Stimulated activated CD4-positive, alpha-beta T cell treated with anti-CD3 and anti-CD28 coated beads, Interleukin-2, amount 100 ng/mL, for 4 hours (primary cell): ENCODE data around the gene MTA1.

Source experiments
- DNase-seq: peaks from one replicate; pipeline ENCODE4 v3.0.0-alpha.2; 2020; ENCODE audit warnings: low read depth

MTA1 gene

GRCh38 chr14:105410642-105411016 is 9.0 kb upstream of the MTA1 start:
- DNase-seq, result no peak

GRCh38 chr14:105411017-105411941 is 8.3 kb upstream of the MTA1 start:
- DNase-seq, result no peak

- no peak for DNase-seq
These were observed 7.4 kb upstream of the MTA1 start for GRCh38 chr14:105411985-105412770.

- no peak for DNase-seq
These were observed 6.7 kb upstream of the MTA1 start for GRCh38 chr14:105412771-105413543.

- DNase-seq, result no peak
These were observed 6.1 kb upstream of the MTA1 start for GRCh38 chr14:105413544-105413886.

DNA sequence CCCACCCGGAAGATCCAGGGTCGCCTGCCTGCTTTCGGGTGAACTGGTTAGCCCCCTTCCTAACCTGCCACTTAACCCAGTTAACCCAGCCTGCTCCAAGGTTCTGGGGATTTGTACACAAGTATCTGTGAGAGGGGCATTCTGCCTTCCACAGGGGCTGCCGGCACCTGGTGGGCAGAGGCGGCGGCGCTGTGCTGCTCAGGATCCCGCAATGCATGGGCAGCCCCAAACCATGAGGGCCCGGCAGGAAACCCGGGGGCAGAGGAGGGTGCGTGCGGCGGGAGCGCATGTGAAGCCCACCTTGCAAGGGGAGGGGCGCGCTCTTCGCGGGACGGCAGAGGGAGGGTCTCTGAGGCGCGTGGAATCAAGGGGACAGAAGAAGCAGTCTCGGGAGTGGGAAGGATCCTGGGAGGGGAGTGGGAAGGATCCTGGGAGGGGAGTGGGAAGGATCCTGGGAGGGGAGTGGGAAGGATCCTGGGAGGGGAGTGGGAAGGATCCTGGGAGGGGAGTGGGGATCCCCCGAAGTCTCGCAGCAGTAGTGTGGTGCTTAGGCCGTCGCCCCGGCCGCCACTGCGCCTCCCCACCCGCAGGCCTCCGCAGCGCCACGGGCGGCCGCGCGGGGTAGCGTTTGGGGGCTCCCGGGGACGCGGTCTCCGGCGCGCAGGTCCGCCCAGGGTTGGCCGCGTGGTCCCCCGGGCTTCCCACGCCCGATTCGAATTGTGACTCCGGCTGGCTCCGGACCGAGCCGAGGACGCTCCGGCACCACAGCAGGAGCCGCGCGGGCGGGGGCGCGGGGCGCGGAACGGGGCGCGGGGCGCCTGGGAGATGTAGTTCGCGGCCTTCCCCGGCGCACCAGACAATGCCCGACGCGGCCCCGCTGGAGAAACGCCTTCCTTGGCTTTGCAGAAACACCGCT is 4.9 kb upstream of the MTA1 start:
- DNase-seq, result peak; percentile 50

GRCh38 chr14:105415481-105416428 is 3.9 kb upstream of the MTA1 start:
- no peak for DNase-seq

- DNase-seq, result no peak
These were observed 3.0 kb upstream of the MTA1 start for GRCh38 chr14:105416671-105417070.

- no peak for DNase-seq
These were observed 1.9 kb upstream of the MTA1 start for GRCh38 chr14:105417690-105418121.

- DNase-seq, result no peak
These were observed 1.1 kb upstream of the MTA1 start for GRCh38 chr14:105418269-105419194.

GRCh38 chr14:105420101-105420973 is 710 bp downstream of the MTA1 start:
- DNase-seq, result no peak

DNA sequence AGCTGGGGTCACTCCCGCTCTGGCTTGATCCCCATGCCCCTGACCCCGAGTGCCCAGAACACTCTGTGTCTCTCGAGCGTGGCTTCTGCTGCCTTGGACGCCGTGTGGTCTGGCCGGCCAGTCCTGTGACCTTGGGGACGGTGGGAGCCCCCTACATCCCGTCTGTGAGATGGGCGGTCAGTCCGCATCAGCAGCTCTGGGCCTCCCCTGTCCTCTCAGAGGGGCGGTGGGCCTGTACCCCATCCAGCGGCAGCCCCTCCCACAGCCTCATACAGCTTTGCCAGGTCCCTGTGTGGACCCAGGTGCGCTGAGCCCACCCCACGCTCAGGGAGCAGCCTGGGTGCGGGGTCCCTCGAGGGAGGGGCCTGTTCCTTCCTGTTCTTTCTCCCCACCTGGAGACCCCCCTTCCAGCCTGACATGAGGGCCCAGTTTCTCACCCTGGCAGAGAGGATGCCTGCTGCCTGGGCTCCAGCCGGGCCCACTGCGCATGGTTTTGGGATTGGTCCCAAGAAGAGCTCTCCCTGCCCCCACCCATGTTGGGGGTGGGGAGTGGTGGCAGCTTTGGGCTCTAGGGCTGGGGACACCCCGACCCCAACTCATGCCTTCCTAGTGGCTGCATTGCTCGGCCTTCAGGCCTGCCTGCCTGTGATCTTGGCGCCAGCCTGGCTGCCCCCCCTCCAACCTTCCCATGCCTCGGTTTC is 1.5 kb downstream of the MTA1 start:
- no peak for DNase-seq

DNA sequence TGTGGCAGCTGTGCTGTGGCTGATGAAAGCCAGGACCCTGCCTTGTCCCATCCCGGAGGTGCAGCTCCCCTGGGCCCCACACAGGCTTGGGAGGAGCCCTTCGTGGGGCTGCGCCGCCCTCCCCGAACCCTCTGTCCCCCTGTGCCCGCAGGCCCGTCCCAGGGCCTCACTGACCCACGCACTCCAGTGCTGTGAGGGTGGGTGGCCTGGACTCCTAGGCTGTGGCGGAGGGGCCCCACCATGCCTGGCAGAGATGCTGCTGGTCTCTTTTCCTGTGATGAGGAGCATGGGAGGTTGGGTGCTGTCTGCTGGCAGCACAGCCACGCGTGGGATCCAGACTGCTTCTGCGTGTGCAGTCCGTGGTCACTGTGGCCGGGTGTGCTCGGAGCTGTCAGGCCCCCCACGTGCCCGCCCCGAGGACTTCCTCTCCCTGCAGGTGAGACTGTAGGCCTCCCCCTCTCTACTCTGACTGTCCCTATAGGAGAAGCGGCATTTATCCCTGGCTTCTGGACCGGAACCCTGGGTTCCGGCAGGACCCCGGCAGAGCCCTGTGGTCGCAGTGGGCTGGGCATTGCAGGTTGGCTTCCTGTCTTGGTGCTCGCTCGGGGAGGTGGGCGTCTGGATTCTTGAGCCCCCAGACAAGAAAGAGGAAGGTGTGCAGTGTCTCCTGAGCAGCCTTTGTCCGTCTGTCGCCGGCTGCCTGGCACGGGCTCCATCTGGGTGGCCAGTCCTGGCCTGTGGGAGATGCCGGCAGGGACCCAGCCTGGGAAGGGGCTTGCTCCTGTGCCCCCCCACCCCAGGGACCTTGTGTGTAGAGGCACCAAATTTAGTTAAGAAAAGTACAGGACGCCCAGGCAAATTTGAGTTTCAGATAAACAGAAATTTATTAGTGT is 2.3 kb downstream of the MTA1 start:
- DNase-seq, result no peak

GRCh38 chr14:105422695-105423487 is 3.3 kb downstream of the MTA1 start:
- no peak for DNase-seq

DNA sequence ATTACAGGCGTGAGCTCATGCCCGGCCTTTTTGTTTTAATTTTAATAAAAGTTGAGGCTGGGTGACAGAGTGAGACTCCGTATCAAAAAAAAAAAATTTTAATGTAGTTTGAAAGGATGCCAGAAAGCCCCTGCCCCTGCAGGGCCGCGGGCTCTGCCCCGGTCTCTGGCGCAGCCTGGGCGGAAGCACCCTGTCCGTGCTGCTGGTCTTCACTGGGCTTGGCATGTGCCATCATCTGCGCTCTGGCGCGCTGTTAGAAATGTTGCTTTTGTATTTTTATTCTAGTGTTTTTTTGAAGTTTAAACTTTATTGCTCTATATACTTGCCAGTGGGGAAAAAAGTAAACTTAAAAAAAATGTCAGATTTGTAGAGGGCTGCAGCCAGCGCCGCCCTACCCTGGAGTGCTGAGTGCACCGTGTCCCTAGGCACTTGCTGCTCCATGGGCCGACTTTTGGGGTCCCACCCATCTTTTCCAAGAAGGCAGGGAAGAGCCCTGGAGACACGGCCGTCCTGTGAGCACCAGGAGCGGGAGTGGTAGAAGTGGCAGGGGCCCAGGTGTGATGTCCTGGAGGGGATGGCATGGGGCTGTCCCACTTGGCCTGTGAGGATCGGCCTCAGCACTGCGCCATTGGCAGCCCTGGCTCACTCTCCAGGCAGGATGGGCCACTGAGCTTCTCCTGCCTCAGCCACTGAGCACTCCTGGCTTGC is 4.0 kb downstream of the MTA1 start:
- no peak for DNase-seq
